ENCODE data around the gene SMLR1.
"Not testable (repeated sequence)": the region's sequence is repeated elsewhere in the genome, so short reads cannot be mapped to it uniquely, and the experiment has no call there.

GRCh38 chr6:130801368-130801767 is 25.8 kb upstream of the SMLR1 start:
- not testable (repeated sequence) for TF ChIP-seq EZH2 (IDR thresholded peaks at IDR 0.05; ENCODE audit: insufficient read depth, poor library complexity, severe bottlenecking); EZH2phosphoT487 (IDR thresholded peaks at IDR 0.05; ENCODE audit: insufficient read depth, low read depth)
